ENCODE results near the gene RAI1.

Gene RAI1

GRCh38 chr17:17667947-17668346 lies 13.3 kb upstream of the RAI1 start:
- H3K4me3 Mint-ChIP-seq = no peak overlapping the region
- peaks cover 15% of the 10 kb centered on the region for H3K27me3 Mint-ChIP-seq (ENCODE audit: low read depth)
- no peaks in the 10 kb centered on the region for H3K36me3 Mint-ChIP-seq (ENCODE audit: low read depth)
- H3K9me3 Mint-ChIP-seq = no peaks in the 10 kb centered on the region
- TF ChIP-seq CTCF (IDR thresholded peaks at IDR 0.05; ENCODE audit: unreplicated experiment in 3 of 3) = no peak
- H3K27ac Mint-ChIP-seq = no peak overlapping the region
- H3K4me1 Mint-ChIP-seq = peaks cover 49% of the 10 kb centered on the region

DNA sequence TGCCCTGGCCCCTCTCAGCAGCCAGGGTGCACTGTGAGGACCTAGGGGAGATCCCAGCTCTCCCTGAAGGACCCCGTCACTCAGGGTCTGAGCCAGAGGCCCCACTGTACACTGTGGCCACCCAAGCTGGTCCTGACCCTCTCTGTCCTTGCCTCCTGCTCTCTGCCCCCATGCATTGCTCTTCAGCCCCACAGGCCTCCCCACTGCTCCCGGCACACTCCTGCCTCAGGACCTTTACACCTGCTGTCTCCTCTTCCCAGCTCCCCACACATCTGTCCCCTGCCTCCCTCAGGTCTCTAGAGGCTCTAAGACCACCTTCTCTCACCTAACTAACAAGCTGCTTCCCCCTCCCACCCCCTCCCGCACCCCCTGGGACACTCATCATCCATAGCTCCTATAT lies 12.9 kb upstream of the RAI1 start:
- no peak for TF ChIP-seq CTCF (IDR thresholded peaks at IDR 0.05; ENCODE audit: unreplicated experiment in 3 of 3)
- Mint-ChIP-seq H3K27ac (no peak overlapping the region), H3K36me3 (ENCODE audit: low read depth) (no peaks in the 10 kb centered on the region), H3K4me3 (no peak overlapping the region), H3K9me3 (no peaks in the 10 kb centered on the region), H3K4me1 (peaks cover 45% of the 10 kb centered on the region), H3K27me3 (ENCODE audit: low read depth) (peaks cover 13% of the 10 kb centered on the region)

- Mint-ChIP-seq H3K27me3 (ENCODE audit: low read depth) (peaks cover 9% of the 10 kb centered on the region), H3K27ac (no peak overlapping the region), H3K9me3 (no peaks in the 10 kb centered on the region)
Observed at GRCh38 chr17:17668775-17669579, 12.3 kb upstream of the RAI1 start.

DNA sequence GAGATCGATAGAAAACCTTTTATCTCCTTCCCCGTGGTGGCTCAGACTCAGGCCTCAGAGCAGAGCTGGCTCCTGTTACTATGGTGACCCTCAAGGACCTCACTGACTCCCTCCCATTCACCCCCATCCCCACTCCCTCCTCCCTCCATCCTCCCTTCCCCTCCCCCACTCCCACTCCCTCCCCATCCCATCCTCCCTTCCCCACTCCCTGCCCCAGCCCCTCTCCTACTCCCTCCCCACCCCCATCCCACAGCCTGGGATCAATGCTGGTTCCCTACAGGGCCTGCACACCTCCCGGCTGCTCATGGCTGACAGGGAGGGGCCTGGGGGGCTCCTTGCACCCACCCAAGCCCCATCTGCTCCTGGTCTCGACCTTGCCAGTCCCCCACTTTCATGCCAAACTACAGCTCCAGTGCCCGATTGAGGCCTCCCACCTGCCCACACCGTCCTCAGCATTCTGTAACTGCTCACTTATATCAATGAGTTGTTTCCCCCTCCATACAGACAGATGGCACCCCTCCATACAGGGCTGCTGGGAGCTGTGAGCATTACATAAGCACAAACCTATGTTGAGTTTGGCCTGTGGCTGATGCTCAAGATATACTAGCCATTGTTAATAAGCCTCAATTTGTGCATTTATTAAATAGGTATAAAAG lies 11.6 kb upstream of the RAI1 start:
- no peak for TF ChIP-seq CTCF (IDR thresholded peaks at IDR 0.05; ENCODE audit: unreplicated experiment in 3 of 3)
- no peaks in the 10 kb centered on the region for H3K9me3 Mint-ChIP-seq
- H3K4me3 Mint-ChIP-seq = peak overlapping the region in 1 of 3 experiments; percentile 3
- peaks cover 9% of the 10 kb centered on the region for H3K27me3 Mint-ChIP-seq (ENCODE audit: low read depth)
- H3K36me3 Mint-ChIP-seq (ENCODE audit: low read depth) = no peaks in the 10 kb centered on the region
- H3K4me1 Mint-ChIP-seq = peaks cover 42% of the 10 kb centered on the region
- H3K27ac Mint-ChIP-seq = no peak overlapping the region

More at GRCh38 chr17:17668775-17669579, 12.3 kb upstream of the RAI1 start:
- Mint-ChIP-seq H3K4me1 (peaks cover 42% of the 10 kb centered on the region), H3K36me3 (ENCODE audit: low read depth) (no peaks in the 10 kb centered on the region), H3K4me3 (no peak overlapping the region)
- TF ChIP-seq CTCF (IDR thresholded peaks at IDR 0.05; ENCODE audit: unreplicated experiment in 3 of 3) = no peak

GRCh38 chr17:17670701-17671305 lies 10.5 kb upstream of the RAI1 start:
- H3K4me3 Mint-ChIP-seq = no peak overlapping the region
- peaks cover 13% of the 10 kb centered on the region for H3K27me3 Mint-ChIP-seq (ENCODE audit: low read depth)
- peak overlapping the region in 2 of 3 experiments; percentile 22 to 36 for H3K27ac Mint-ChIP-seq
- no peaks in the 10 kb centered on the region for H3K9me3 Mint-ChIP-seq
- peaks cover 45% of the 10 kb centered on the region for H3K4me1 Mint-ChIP-seq
- TF ChIP-seq CTCF (IDR thresholded peaks at IDR 0.05; ENCODE audit: unreplicated experiment in 3 of 3) = no peak
- H3K36me3 Mint-ChIP-seq (ENCODE audit: low read depth) = no peaks in the 10 kb centered on the region

All from nephron (organoid).